Ascending aorta (tissue), 2 donors: Measurements from ENCODE around the gene DKK3. TPM values are rescaled to one million over a fixed set of nuclear protein-coding genes. Genes with fewer than 3 reads are reported as not detected.
A peak's percentile ranks its signal among the peaks of the same experiment; 100 is the strongest.

Experiments
- DNase-seq, 2 donors: peaks; one replicate each; pipeline ENCODE4 v3.0.0-alpha.2; 2019; ENCODE audit warnings: low spot score in 2 of 2
- H3K27ac ChIP-seq, 2 donors: fragments of 200-600 bp; sonication (generic); one replicate each; pipeline ENCODE4 v1.5.1; 2016 to 2017; ENCODE audit warnings: mild to moderate bottlenecking in 1 of 2
- H3K27me3 ChIP-seq: fragments of 200-600 bp; sonication (generic); one replicate; pipeline ENCODE4 v1.5.1; 2017
- H3K36me3 ChIP-seq, 2 donors: fragments of 200-600 bp; sonication (generic); one replicate each; pipeline ENCODE4 v1.5.1; 2016
- H3K4me1 ChIP-seq, 2 donors: fragments of 200-600 bp; sonication (generic); one replicate each; pipeline ENCODE4 v1.5.1; 2016 to 2017; ENCODE audit warnings: mild to moderate bottlenecking in 1 of 2
- H3K4me3 ChIP-seq, 2 donors: fragments of 200-600 bp; sonication (generic); one replicate each; pipeline ENCODE4 v1.5.1; 2016 to 2017; ENCODE audit warnings: mild to moderate bottlenecking in 1 of 2
- H3K9me3 ChIP-seq, 2 donors: fragments of 200-600 bp; sonication (generic); one replicate each; pipeline ENCODE4 v1.5.1; 2016
- intact Hi-C: fragments of 100-400 bp; cut with DNase I; formaldehyde crosslinking; loops from one replicate; pipeline ENCODE4 v1.15.1; 2023
- total RNA-seq: library from RNA; depleted of rRNA; stranded (reverse); fragments of >200 nt; gene quantifications from one replicate; pipeline ENCODE4 v1.1.0, GENCODE V29; 2016
- TF ChIP-seq, protein P1 (sequence below), 3 experiments: fragments of 200-600 bp in 2 of 3; fragments of 450-650 bp in 1 of 3; sonication (generic) in 2 of 3; IDR thresholded peaks; one replicate each; pipeline ENCODE4 v1.5.1; 2016 to 2019; ENCODE audit warnings: antibody characterized with exemption in 3 of 3, mild to moderate bottlenecking in 1 of 3, moderate library complexity in 1 of 3

DKK3 gene
- total RNA-seq, 1 donor from 2014 or later: 433 TPM

DNA sequence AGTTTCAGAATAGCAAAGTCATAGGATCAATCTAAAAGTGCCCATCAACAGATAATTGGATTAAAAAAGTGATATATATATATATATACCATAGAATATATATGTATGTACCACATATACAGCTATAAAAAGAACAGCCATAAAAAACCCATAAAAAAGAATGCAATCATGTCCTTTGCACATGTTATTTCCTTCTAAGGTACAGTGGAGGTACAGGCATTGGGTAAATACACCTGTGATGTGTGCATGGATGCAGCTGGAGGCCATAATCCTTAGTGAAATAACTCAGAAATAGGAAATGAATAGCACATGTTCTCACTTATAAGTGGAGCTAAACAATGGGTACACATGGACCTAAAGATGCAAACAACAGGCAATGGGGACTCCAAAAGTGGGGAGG lies 7.1 kb upstream of the DKK3 start:
- Histone ChIP-seq H3K9me3 (no peaks in the 10 kb centered on the region), H3K4me3 (no peak overlapping the region), H3K36me3 (no peaks in the 10 kb centered on the region), H3K27me3 (no peaks in the 10 kb centered on the region), H3K27ac (no peak overlapping the region), H3K4me1 (peaks cover 16 to 33% of the 10 kb centered on the region in 2 donors)
- no peak for DNase-seq
- intact Hi-C loops: no loop called here
- TF ChIP-seq, protein P1, sequence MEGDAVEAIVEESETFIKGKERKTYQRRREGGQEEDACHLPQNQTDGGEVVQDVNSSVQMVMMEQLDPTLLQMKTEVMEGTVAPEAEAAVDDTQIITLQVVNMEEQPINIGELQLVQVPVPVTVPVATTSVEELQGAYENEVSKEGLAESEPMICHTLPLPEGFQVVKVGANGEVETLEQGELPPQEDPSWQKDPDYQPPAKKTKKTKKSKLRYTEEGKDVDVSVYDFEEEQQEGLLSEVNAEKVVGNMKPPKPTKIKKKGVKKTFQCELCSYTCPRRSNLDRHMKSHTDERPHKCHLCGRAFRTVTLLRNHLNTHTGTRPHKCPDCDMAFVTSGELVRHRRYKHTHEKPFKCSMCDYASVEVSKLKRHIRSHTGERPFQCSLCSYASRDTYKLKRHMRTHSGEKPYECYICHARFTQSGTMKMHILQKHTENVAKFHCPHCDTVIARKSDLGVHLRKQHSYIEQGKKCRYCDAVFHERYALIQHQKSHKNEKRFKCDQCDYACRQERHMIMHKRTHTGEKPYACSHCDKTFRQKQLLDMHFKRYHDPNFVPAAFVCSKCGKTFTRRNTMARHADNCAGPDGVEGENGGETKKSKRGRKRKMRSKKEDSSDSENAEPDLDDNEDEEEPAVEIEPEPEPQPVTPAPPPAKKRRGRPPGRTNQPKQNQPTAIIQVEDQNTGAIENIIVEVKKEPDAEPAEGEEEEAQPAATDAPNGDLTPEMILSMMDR (IDR thresholded peaks at IDR 0.05): no peak

DNA sequence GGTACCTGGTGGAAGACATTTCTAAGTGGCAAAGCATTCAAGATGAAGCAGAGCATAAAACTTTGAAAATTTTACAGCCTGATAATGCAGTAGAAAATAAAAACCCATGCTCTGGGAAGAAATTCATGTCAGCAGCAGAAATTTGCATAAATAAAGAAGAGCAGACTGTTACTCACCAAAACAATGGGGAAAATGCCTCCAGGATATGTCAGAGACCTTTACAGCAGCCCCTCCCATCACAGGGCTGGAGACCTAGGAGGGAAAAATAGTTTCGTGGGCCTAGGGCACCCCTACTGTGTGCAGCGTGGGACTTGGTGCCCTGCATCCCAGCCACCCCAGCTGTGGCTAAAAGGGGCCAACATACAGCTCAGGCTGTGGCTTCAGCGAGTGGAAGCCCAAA lies 5.4 kb upstream of the DKK3 start:
- DNase-seq: no peak
- Histone ChIP-seq H3K4me1 (peaks cover 4 to 22% of the 10 kb centered on the region in 2 donors), H3K27me3 (no peaks in the 10 kb centered on the region), H3K4me3 (no peak overlapping the region), H3K27ac (no peak overlapping the region), H3K36me3 (no peaks in the 10 kb centered on the region), H3K9me3 (no peaks in the 10 kb centered on the region)
- TF ChIP-seq, protein P1 (IDR thresholded peaks at IDR 0.05): no peak
- intact Hi-C loops: no loop called here

DNA sequence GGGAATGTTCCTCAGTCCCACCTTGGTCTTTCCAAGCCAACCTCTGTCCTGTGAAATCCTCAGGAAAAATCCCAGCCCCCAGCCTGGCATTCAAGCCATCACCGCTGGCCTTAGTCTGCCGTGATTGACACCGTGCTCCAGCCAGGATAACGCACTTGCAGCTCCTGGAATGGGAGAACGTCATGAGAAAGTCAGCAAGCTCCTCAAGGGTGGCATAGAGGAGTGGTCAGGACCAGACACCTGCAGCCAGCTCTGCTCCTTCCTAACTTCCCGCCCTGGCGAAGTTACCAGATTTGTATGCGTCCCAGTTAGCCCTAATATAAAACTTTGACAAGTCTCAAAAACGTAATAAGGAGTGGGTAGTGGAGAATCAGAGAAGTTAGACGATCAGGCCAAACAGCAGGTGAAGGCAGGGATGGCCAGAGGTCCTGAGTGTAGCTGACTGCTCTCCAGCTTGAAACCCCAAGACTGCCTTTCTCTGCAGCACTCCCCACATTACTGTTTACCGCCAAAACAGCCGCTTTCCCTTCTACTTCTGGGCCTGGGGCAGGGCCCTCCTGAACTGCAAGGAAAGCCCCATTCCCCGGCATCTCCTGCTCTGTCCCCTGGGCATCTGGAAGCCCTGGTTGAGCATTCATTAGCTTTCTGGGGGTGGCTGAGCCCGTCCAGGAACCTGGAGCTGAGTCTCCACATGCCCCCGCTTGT lies 1.3 kb upstream of the DKK3 start:
- Histone ChIP-seq H3K27me3 (no peaks in the 10 kb centered on the region), H3K27ac (peak overlapping the region; percentile 78 to 88), H3K9me3 (no peaks in the 10 kb centered on the region), H3K36me3 (no peaks in the 10 kb centered on the region), H3K4me1 (peaks cover 3 to 24% of the 10 kb centered on the region in 2 donors), H3K4me3 (peak overlapping the region; percentile 74 to 82)
- intact Hi-C loops: loop anchor here (2.0 kb wide), 2 partner anchors 33 to 35 kb away; no protein-coding TSS in a partner anchor
- TF ChIP-seq, protein P1 (IDR thresholded peaks at IDR 0.05): no peak
- peak in 1 of 2 donors; percentile 64 for DNase-seq

DNA sequence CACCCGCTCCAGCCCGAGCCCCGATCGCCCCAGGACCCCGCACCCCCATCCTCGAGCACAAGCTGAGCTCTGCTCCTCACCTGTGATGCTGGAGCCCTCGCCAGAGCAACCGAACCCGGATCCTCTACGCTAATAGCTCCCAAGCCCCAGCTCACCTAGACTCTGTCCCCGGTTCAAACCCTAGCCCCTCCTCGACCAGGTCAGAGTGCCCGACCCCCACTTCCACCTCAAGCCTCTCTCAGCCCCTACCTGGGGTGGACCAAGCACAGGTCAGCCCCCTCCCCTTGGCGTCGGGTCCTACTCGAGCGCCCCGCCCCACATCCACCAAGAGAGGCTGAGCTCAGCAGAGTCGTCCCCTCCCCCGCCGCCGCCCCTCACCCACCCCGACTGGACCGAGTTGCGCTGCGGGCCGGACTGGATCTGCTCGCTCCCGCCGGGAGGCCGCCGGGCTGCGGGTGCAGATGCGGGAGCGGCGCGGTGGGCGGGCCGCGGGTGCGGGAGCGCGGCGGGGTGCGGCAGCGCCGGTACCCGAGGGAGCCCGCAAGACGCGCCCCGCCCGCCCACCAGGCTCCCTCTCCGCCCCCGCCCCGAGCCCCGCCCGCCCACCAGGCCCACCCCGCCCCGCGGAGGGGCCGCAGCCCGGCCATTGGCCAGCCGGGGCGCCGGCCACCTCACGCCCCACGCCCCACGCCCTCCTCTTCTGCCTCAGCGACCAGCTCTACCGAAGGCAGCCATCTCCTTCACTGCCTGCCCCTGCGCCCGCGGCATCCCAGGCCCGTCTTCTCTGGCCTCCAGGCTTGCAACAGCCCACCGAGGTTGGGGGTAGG lies 577 bp upstream of the DKK3 start:
- H3K4me3 ChIP-seq: peak overlapping the region; percentile 74 to 82
- peak in 1 of 2 donors; percentile 80 for DNase-seq
- no peaks in the 10 kb centered on the region for H3K27me3 ChIP-seq
- H3K4me1 ChIP-seq: peaks cover 3 to 30% of the 10 kb centered on the region in 2 donors
- no peaks in the 10 kb centered on the region for H3K9me3 ChIP-seq
- TF ChIP-seq, protein P1 (IDR thresholded peaks at IDR 0.05): no peak
- no peaks in the 10 kb centered on the region for H3K36me3 ChIP-seq
- intact Hi-C loops: loop anchor here (2.0 kb wide), 2 partner anchors 32 to 36 kb away; no protein-coding TSS in a partner anchor
- H3K27ac ChIP-seq: peak overlapping the region; percentile 86 to 88

DNA sequence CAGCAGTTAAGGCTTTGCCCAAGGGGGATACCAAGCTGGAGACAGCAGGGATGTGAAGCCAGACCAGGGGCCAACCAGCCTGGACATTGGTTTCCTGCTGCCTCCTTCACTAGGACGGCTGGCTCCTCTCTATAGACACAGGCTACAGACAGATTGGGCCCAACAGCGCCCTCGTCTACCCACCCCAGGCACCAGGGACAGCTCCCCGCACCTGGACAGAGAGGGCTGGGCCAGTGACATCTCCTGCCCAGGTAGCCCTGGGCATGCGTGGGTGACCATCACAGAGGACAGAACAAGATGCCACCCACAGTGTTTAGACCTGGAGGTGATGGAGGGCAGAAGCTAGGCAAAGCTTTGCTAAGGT lies 1.2 kb downstream of the DKK3 start:
- Histone ChIP-seq H3K27me3 (no peaks in the 10 kb centered on the region), H3K36me3 (peaks cover 0 to 7% of the 10 kb centered on the region in 2 donors), H3K4me1 (peaks cover 3 to 33% of the 10 kb centered on the region in 2 donors), H3K27ac (peak overlapping the region; percentile 86 to 88), H3K4me3 (peak overlapping the region in 1 of 2 donors; percentile 82), H3K9me3 (no peaks in the 10 kb centered on the region)
- TF ChIP-seq, protein P1 (IDR thresholded peaks at IDR 0.05): no peak
- intact Hi-C loops: no loop called here
- no peak for DNase-seq
